GM13977 (cell line): Measurements from ENCODE around the gene ADCY9.

Experiments
- DNase-seq: peaks from one replicate; pipeline ENCODE4 v3.0.0; 2012; ENCODE audit warnings: low spot score
- in situ Hi-C: fragments of 300-500 bp; cut with MboI; formaldehyde crosslinking; loops from one replicate; pipeline ENCODE4 v1.12.0; 2022; ENCODE audit warnings: low sequenced_read_pairs, low pct_unique_long_range_greater_than_20kb, mixed read lengths, inconsistent platforms; ENCODE audit not compliant: unreplicated experiment
- TF ChIP-seq, protein P1 (sequence below): IDR thresholded peaks from 2 replicates; pipeline ENCODE4 v1.5.1; 2012; ENCODE audit warnings: mild to moderate bottlenecking, control low read depth; ENCODE audit not compliant: insufficient read depth; ENCODE audit errors: extremely low read depth, missing control alignments

ADCY9 gene

DNA sequence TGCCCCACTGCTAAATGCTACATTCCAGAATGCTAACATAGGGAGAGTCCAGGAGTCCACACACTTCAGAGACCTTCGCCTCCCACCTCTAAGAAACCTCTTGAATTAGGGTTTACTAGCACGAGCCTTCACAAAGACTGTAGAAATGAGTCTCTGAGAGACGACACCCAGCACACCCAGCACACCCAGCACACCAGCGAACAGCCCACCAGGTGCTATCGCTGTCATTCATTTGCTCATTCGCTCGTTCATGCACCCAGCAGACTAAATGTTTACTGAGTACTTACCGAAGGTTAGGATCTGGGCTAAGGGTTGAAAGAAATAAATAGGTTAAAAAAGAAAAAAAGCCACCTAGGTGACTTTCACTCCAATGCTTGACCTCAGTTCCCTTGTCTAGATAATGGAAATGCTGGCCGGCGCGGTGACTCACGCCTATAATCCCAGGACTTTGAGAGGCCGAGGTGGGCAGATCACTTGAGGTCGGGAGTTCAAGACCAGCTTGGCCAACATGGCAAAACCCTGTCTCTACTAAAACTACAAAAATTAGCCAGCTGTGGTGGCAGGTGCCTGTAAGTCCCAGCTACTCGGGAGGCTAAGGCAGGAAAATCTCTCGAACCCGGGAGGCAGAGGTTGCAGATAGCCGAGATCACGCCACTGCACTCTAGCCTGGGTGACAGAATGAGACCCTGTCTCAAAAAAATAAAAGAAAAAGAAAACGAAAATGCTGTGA lies 100.8 kb downstream of the ADCY9 start:
- no peak for DNase-seq
- in situ Hi-C loops, result no loop called here
- TF ChIP-seq, protein P1, sequence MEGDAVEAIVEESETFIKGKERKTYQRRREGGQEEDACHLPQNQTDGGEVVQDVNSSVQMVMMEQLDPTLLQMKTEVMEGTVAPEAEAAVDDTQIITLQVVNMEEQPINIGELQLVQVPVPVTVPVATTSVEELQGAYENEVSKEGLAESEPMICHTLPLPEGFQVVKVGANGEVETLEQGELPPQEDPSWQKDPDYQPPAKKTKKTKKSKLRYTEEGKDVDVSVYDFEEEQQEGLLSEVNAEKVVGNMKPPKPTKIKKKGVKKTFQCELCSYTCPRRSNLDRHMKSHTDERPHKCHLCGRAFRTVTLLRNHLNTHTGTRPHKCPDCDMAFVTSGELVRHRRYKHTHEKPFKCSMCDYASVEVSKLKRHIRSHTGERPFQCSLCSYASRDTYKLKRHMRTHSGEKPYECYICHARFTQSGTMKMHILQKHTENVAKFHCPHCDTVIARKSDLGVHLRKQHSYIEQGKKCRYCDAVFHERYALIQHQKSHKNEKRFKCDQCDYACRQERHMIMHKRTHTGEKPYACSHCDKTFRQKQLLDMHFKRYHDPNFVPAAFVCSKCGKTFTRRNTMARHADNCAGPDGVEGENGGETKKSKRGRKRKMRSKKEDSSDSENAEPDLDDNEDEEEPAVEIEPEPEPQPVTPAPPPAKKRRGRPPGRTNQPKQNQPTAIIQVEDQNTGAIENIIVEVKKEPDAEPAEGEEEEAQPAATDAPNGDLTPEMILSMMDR, result no peak

DNA sequence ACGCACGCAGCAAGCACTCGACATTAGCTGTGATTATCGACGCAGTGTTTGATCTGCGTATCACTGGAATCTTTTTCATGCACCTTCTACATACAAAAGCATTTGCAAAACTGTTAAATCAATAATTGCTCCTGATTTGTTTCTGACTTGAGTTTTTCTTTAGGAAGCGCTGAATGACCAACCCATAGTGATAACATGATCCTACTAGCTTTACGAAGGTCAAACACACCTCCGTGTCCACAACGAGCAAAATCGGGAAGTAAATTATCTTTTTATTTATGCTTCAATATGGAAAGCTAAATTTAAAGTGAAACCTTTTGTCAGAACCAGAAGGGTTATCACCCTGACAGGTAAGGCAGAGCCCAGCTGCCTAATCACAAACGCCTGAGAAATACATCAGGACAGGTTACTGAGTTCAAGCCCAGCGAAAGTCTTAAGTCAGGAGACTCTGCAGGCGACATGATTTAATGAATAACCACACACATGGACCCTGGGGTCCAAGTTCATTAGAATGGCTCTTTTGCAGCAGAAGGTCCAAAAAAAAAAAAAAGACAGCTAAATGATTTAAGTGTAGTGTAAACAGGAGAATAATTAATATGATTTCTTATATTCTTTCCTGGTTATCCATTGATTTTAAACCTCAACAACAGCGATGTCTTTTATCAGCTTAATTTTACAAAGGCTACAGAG lies 104.2 kb downstream of the ADCY9 start:
- in situ Hi-C loops, result no loop called here
- DNase-seq, result no peak
- TF ChIP-seq, protein P1, result no peak

DNA sequence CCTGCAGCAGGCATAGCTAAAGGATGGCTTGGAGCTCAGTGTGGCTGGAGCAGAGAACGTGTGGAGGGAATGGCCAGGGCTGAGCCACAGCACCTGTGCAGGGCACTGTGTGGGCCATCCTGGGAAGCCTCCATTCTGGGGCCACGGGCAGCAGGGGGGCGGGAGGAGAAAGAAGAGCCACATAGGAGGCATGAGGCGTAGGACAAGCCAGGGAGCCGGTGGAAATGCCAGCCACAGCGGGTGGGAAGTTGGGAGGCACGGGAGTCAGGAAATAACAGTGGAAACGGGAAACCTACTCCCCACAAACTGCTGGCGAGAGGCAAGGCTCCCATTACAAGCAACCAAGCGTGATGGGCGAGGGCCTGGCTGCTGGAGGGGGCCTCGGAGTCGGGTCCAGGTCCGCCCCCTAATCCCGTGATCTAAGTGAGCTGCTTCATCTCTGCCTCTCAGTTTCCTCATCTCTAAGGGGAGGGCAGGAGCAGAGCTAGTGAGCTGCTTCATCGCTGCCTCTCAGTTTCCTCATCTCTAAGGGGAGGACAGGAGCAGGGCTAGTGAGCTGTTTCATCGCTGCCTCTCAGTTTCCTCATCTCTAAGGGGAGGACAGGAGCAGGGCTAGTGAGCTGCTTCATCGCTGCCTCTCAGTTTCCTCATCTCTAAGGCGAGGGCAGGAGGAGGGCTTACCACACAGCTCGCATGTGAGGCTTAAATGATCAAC lies 104.9 kb downstream of the ADCY9 start:
- DNase-seq, result no peak
- TF ChIP-seq, protein P1, result no peak
- in situ Hi-C loops, result no loop called here

DNA sequence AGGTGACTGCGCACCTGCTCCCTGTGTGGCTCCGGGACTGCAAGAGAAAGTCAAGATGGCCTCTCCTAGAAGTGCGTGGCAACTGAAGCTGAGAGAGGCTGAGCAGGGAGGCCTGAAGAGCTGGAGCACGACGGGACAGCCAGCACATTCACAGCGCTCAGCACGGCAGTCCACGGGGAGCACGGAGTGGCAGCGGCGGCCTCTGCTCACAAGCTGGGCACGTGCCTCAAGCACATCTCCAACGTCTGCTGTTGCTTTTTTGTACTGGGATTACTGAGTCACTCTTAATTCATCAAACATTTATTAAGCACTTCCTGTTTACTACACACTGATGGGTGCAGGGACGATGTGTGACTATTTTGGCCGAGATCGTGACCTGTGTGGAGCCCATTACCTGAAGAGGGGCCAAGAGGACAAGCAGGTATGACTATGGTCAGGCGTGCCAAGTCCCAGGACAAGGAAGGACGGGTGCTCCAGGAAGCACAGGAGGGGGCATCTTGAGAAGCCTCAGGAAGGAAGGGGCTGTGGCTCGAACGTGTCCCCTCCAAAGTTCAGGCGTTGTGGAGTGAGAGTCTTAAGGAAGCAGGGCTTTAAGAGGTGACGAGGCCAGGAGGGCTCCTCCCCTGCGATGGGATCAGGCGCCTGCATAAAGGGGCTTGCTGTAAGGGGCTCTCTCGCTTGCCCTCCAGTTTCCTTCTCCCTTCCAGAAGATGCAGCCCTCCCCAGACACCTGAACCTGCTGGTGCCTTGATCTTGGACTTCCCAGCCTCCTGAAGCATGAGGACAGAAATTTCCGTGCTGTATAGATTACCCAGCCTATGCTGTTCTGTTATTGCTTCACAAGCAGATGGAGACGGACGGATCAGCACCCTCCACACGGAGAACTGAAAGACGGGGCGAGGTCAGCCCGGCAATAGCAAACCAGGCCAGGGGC lies 105.8 kb downstream of the ADCY9 start:
- TF ChIP-seq, protein P1, result no peak
- DNase-seq, result no peak
- in situ Hi-C loops, result no loop called here

DNA sequence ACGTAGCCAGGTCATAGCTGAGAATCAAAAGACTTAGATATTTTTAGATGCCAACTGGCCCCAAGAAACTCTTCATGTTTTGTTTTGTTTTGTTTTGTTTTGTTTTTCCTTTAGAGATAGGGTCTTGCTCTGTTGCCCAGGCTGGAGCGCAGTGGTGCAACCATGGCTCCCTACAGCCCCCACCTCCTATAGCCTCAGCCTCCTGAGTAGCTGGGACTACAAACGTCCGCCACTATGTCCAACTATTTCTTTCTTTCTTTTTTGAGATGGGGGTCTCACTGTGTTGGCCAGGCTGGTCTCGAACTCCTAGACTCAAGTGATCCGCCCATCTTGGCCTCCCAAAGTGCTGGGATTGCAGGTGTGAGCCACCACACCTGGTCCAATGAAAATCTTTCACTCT lies 107.1 kb downstream of the ADCY9 start:
- TF ChIP-seq, protein P1, result no peak

DNA sequence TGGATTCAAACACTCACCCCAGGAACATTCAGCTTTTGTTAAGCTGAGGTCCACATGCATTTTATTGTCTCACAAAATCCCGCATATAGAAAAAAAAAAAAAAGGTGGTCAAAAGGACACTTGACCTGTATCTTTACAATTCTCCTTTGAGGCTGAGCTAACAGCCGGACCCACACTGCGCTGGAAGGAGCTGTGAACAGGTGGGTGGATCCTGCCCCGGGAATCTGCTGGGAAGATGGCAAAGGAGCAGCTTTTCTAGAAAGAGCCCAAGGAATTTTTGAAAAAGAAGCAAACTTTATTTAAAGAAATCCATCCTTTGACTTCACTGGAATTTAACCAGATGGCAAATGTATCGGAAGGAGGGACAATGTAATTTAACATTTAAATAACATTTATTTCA lies 108.1 kb downstream of the ADCY9 start:
- TF ChIP-seq, protein P1, result no peak
- no peak for DNase-seq
- in situ Hi-C loops, result no loop called here

More for the DNA sequence above, 107.1 kb downstream of the ADCY9 start:
- in situ Hi-C loops, result no loop called here
- no peak for DNase-seq
